ENCODE results near the gene ARHGAP18.

DNA sequence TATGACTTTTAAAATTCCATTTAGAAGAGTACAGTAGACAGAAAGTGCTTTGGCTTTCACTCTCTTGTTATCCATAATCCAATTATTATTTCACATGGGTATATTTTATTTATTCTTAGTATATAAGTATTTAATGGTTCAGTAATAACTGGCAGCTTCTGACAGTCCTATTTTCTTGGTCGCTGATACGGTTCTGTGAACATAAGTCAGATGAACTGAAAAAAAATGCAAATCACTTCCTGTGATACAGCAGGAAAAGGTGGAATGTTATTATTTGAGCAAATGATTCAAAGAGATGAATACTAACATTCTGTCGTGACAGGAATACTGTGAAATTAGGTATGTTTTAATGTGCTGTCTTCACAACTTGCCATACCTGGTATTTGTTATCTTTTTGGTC lies 132.3 kb downstream of the ARHGAP18 start:
- TF ChIP-seq, protein P1, sequence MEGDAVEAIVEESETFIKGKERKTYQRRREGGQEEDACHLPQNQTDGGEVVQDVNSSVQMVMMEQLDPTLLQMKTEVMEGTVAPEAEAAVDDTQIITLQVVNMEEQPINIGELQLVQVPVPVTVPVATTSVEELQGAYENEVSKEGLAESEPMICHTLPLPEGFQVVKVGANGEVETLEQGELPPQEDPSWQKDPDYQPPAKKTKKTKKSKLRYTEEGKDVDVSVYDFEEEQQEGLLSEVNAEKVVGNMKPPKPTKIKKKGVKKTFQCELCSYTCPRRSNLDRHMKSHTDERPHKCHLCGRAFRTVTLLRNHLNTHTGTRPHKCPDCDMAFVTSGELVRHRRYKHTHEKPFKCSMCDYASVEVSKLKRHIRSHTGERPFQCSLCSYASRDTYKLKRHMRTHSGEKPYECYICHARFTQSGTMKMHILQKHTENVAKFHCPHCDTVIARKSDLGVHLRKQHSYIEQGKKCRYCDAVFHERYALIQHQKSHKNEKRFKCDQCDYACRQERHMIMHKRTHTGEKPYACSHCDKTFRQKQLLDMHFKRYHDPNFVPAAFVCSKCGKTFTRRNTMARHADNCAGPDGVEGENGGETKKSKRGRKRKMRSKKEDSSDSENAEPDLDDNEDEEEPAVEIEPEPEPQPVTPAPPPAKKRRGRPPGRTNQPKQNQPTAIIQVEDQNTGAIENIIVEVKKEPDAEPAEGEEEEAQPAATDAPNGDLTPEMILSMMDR (IDR thresholded peaks at IDR 0.05; ENCODE audit: low read depth, low read length, poor library complexity, severe bottlenecking): no peak
- TF ChIP-seq EZH2phosphoT487 (IDR thresholded peaks at IDR 0.05; ENCODE audit: borderline replicate concordance, low read length): no peak
